Measurements from ENCODE around the gene GAS7.

DNA sequence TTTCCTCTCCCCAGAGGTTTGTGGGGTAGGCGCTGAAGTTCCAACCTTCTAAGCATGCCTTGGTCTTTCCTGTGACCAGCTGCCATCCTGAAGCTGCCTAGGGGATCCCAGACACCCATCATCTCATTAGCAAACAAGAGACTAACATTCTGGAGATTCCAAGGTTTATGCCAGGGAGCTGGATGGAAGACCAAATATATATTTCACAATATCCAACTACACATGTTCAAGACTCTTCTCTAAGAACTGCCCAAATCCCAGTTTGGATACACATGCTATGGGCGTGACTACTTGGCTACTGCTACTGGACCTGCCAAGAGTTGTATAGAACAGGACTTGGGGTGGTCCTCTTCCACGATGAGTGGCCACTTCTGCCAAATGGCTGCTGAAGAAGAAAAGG lies 200.3 kb downstream of the GAS7 start:
- TF ChIP-seq, protein P1, sequence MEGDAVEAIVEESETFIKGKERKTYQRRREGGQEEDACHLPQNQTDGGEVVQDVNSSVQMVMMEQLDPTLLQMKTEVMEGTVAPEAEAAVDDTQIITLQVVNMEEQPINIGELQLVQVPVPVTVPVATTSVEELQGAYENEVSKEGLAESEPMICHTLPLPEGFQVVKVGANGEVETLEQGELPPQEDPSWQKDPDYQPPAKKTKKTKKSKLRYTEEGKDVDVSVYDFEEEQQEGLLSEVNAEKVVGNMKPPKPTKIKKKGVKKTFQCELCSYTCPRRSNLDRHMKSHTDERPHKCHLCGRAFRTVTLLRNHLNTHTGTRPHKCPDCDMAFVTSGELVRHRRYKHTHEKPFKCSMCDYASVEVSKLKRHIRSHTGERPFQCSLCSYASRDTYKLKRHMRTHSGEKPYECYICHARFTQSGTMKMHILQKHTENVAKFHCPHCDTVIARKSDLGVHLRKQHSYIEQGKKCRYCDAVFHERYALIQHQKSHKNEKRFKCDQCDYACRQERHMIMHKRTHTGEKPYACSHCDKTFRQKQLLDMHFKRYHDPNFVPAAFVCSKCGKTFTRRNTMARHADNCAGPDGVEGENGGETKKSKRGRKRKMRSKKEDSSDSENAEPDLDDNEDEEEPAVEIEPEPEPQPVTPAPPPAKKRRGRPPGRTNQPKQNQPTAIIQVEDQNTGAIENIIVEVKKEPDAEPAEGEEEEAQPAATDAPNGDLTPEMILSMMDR (IDR thresholded peaks at IDR 0.05), result no peak
- TF ChIP-seq EZH2 (IDR thresholded peaks at IDR 0.05; ENCODE audit: borderline replicate concordance, insufficient read depth, low read depth, low read length, poor library complexity, severe bottlenecking), result no peak

All from B cell (primary cell).